Panc1 (cell line): ENCODE measurements around the gene TVP23A. TPM values are rescaled to one million over a fixed set of nuclear protein-coding genes. Genes with fewer than 3 reads are reported as not detected.

ENCODE experiments used
- ATAC-seq: fragments of 200-7000 bp; cut with Tn5 transposase; 2 replicates; pipeline ENCODE4 v1.9.1; 2020; ENCODE audit warnings: mild to moderate bottlenecking, moderate library complexity
- BruUV-seq: library from RNA; stranded (reverse); fragments of 400-500 nt; replicated peaks from 2 replicates; lab custom pipeline; 2021; lab: Mats Ljungman, UMichigan
- CTCF ChIA-PET: fragments of 300-600 bp; sonication (Branson Sonifier 250); formaldehyde crosslinking; loops from one replicate; lab custom pipeline; 2022; ENCODE audit warnings: antibody characterized with exemption; lab: Charles Lee
- POLR2A ChIA-PET: fragments of 300-600 bp; sonication (Branson Sonifier 250); formaldehyde crosslinking; loops from one replicate; lab custom pipeline; 2022; ENCODE audit warnings: antibody characterized with exemption; lab: Charles Lee
- DNase-seq: peaks from one replicate; pipeline ENCODE4 v3.0.0-alpha.2; 2010; ENCODE audit warnings: low read depth, low spot score
- H3K27ac ChIP-seq: 2 replicates; pipeline ENCODE4 v1.5.1; 2011; ENCODE audit warnings: mild to moderate bottlenecking, low read length, inconsistent platforms
- H3K27me3 ChIP-seq: fragments of 200-500 bp; sonication (Bioruptor generic); 2 replicates; pipeline ENCODE4 v1.6.0; 2014; ENCODE audit warnings: low read length, inconsistent platforms; ENCODE audit not compliant: control insufficient read depth, insufficient read depth
- H3K36me3 ChIP-seq: fragments of 200-500 bp; sonication (Bioruptor generic); 2 replicates; pipeline ENCODE4 v1.5.1; 2014; ENCODE audit warnings: inconsistent platforms, mild to moderate bottlenecking, low read length, moderate library complexity; ENCODE audit not compliant: control insufficient read depth, insufficient read depth
- H3K4me1 ChIP-seq: 2 replicates; pipeline ENCODE4 v1.5.1; 2011; ENCODE audit warnings: inconsistent platforms, mild to moderate bottlenecking, low read length, moderate library complexity; ENCODE audit not compliant: control insufficient read depth, insufficient read depth
- H3K4me3 ChIP-seq, 2 experiments: 2 replicates each; pipeline ENCODE4 v1.5.1; 2011 to 2012; ENCODE audit warnings: low read depth in 2 of 2, low read length in 2 of 2, mild to moderate bottlenecking in 2 of 2, inconsistent platforms in 1 of 2, moderate library complexity in 1 of 2
- H3K9me3 ChIP-seq: fragments of 200-500 bp; sonication (Bioruptor generic); 2 replicates; pipeline ENCODE4 v1.5.1; 2014; ENCODE audit warnings: low read depth, mild to moderate bottlenecking, inconsistent platforms, low read length, moderate library complexity; ENCODE audit not compliant: control insufficient read depth, insufficient read depth
- CTCF ChIP-seq: fragments of 450-650 bp; IDR thresholded peaks from 2 replicates; pipeline ENCODE4 v1.5.1; 2017; ENCODE audit warnings: mild to moderate bottlenecking
- POLR2AphosphoS5 ChIP-seq: IDR thresholded peaks from 2 replicates; pipeline ENCODE4 v1.6.1; 2012; ENCODE audit warnings: mild to moderate bottlenecking, low read depth, low read length, moderate library complexity
- SIN3A ChIP-seq: IDR thresholded peaks from 2 replicates; pipeline ENCODE4 v1.6.1; 2012; ENCODE audit warnings: low read depth, mild to moderate bottlenecking, low read length, moderate library complexity, borderline replicate concordance; ENCODE audit not compliant: insufficient read depth
- TCF7L2 ChIP-seq: IDR thresholded peaks from 2 replicates; pipeline ENCODE4 v1.6.1; 2011; ENCODE audit warnings: mild to moderate bottlenecking, low read depth, low read length, inconsistent platforms
- in situ Hi-C: cut with HindIII; loops from 2 replicates; pipeline ENCODE4 v1.10.0; 2016; ENCODE audit warnings: low sequenced_read_pairs, low pct_unique_long_range_greater_than_20kb
- intact Hi-C: fragments of 100-400 bp; cut with micrococcal nuclease; formaldehyde crosslinking; loops from one replicate; pipeline ENCODE4 v1.10.0; 2022; ENCODE audit not compliant: unreplicated experiment
- total RNA-seq: library from RNA; stranded (reverse); gene quantifications from one replicate; pipeline ENCODE4 v1.2.1, GENCODE V29; 2021; ENCODE audit not compliant: unreplicated experiment
- TF ChIP-seq, protein P1 (sequence below), 2 experiments: IDR thresholded peaks; 2 replicates each; pipeline ENCODE4 v1.6.1; 2011 to 2012; ENCODE audit warnings: low read depth in 2 of 2, control low read depth in 1 of 2, low read length in 1 of 2, mild to moderate bottlenecking in 1 of 2, moderate library complexity in 1 of 2; ENCODE audit not compliant: insufficient read depth in 1 of 2

TVP23A gene
- total RNA-seq, 1 experiment from 2014 or later = not detected

- intact Hi-C loops (no loop called here), in situ Hi-C loops (no loop called here)
- Histone ChIP-seq H3K4me1 (no peaks in the 10 kb centered on the region), H3K27me3 (peaks cover 3% of the 10 kb centered on the region; the same call in 1 of the 2 replicates), H3K36me3 (no peaks in the 10 kb centered on the region), H3K27ac (no peak overlapping the region), H3K9me3 (no peaks in the 10 kb centered on the region), H3K4me3 (no peak overlapping the region)
- POLR2A ChIA-PET = no interaction called here
- TF ChIP-seq SIN3A (no peak), POLR2AphosphoS5 (no peak), CTCF (no peak), TCF7L2 (no peak)
- TF ChIP-seq, protein P1, sequence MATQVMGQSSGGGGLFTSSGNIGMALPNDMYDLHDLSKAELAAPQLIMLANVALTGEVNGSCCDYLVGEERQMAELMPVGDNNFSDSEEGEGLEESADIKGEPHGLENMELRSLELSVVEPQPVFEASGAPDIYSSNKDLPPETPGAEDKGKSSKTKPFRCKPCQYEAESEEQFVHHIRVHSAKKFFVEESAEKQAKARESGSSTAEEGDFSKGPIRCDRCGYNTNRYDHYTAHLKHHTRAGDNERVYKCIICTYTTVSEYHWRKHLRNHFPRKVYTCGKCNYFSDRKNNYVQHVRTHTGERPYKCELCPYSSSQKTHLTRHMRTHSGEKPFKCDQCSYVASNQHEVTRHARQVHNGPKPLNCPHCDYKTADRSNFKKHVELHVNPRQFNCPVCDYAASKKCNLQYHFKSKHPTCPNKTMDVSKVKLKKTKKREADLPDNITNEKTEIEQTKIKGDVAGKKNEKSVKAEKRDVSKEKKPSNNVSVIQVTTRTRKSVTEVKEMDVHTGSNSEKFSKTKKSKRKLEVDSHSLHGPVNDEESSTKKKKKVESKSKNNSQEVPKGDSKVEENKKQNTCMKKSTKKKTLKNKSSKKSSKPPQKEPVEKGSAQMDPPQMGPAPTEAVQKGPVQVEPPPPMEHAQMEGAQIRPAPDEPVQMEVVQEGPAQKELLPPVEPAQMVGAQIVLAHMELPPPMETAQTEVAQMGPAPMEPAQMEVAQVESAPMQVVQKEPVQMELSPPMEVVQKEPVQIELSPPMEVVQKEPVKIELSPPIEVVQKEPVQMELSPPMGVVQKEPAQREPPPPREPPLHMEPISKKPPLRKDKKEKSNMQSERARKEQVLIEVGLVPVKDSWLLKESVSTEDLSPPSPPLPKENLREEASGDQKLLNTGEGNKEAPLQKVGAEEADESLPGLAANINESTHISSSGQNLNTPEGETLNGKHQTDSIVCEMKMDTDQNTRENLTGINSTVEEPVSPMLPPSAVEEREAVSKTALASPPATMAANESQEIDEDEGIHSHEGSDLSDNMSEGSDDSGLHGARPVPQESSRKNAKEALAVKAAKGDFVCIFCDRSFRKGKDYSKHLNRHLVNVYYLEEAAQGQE (IDR thresholded peaks at IDR 0.05; ENCODE audit: insufficient read depth in 1 of 2, low read depth in 2 of 2, low read length in 1 of 2) = no peak
- ATAC-seq (no peak), DNase-seq (no peak)
- no TSS peak for BruUV-seq
- CTCF ChIA-PET = no interaction called here
Observed at GRCh38 chr16:10835281-10835931, 16.8 kb upstream of the TVP23A start.

DNA sequence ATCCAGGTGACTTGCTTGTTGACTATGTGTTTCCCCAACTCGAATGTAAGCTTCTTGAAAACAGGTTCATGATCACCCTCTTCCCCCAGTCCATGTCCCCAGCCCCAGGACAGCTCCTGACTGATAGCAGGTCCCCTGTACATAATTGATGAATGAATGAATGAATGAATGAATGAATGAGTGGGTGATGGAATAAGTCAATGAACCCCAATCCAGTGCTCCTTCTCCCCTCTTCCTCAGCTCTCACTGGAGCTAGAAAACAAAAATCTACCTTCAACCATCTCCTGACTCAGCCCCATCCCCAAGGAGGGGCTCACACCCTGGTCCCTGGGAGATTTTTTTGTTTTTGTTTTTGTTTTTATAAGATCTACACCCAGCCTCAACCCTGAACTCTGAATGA, 16.2 kb upstream of the TVP23A start:
- no peaks in the 10 kb centered on the region for H3K27me3 ChIP-seq
- ATAC-seq (no peak), DNase-seq (no peak)
- H3K4me3 ChIP-seq = no peak overlapping the region
- no peak for TF ChIP-seq CTCF
- no peak for TF ChIP-seq POLR2AphosphoS5
- no peak for TF ChIP-seq SIN3A
- TF ChIP-seq, protein P1 (IDR thresholded peaks at IDR 0.05; ENCODE audit: insufficient read depth in 1 of 2, low read depth in 2 of 2, low read length in 1 of 2) = no peak
- TF ChIP-seq TCF7L2 = no peak
- no peaks in the 10 kb centered on the region for H3K36me3 ChIP-seq
- intact Hi-C loops (no loop called here), in situ Hi-C loops (no loop called here)
- no peak overlapping the region for H3K27ac ChIP-seq
- H3K4me1 ChIP-seq = no peaks in the 10 kb centered on the region
- ChIA-PET CTCF (no interaction called here), POLR2A (no interaction called here)
- H3K9me3 ChIP-seq = no peaks in the 10 kb centered on the region
- BruUV-seq = no TSS peak
